ENCODE measurements around the gene MRPL53. TPM values are rescaled to one million over a fixed set of nuclear protein-coding genes. Genes with fewer than 3 reads are reported as not detected.
"Not testable (repeated sequence)": the region's sequence is repeated elsewhere in the genome, so short reads cannot be mapped to it uniquely, and the experiment has no call there.

The MRPL53 gene
- total RNA-seq, 1 donor from 2014 or later, result 37.7 TPM

GRCh38 chr2:74450570-74451190 is 21.8 kb downstream of the MRPL53 start:
- DNase-seq (ENCODE audit: low spot score in 2 of 2), result no peak
- H3K4me1 ChIP-seq, result peaks cover 5 to 6% of the 10 kb centered on the region in 2 donors
- intact Hi-C loops (cut with DNase I), result loop anchor here (10.0 kb wide), 1 partner anchor 1896 kb away; no protein-coding TSS in a partner anchor

GRCh38 chr2:74448771-74449170 is 23.7 kb downstream of the MRPL53 start:
- Histone ChIP-seq H3K27me3 (no peaks in the 10 kb centered on the region), H3K27ac (no peak overlapping the region), H3K4me1 (peaks cover 0 to 2% of the 10 kb centered on the region in 2 donors), H3K4me3 (no peak overlapping the region), H3K9me3 (no peaks in the 10 kb centered on the region), H3K36me3 (no peaks in the 10 kb centered on the region)
- no peak for DNase-seq (ENCODE audit: low spot score in 2 of 2)
- intact Hi-C loops (cut with DNase I), result no loop called here
- TF ChIP-seq CTCF (IDR thresholded peaks at IDR 0.05), result no peak

More at GRCh38 chr2:74450570-74451190, 21.8 kb downstream of the MRPL53 start:
- Histone ChIP-seq H3K9me3 (no peaks in the 10 kb centered on the region), H3K27me3 (no peaks in the 10 kb centered on the region), H3K36me3 (no peaks in the 10 kb centered on the region), H3K27ac (no peak overlapping the region), H3K4me3 (no peak overlapping the region)
- TF ChIP-seq CTCF (IDR thresholded peaks at IDR 0.05), result no peak

- TF ChIP-seq CTCF (IDR thresholded peaks at IDR 0.05), result no peak
- no peak overlapping the region for H3K4me3 ChIP-seq
- H3K4me1 ChIP-seq, result peaks cover 0 to 2% of the 10 kb centered on the region in 2 donors
- no peak for DNase-seq (ENCODE audit: low spot score in 2 of 2)
- H3K9me3 ChIP-seq, result no peaks in the 10 kb centered on the region
- intact Hi-C loops (cut with DNase I), result no loop called here
- H3K27ac ChIP-seq, result no peak overlapping the region
- no peaks in the 10 kb centered on the region for H3K27me3 ChIP-seq
- no peaks in the 10 kb centered on the region for H3K36me3 ChIP-seq
Measured at GRCh38 chr2:74447230-74447999, 25.1 kb downstream of the MRPL53 start.

GRCh38 chr2:74444498-74445318 is 27.8 kb downstream of the MRPL53 start:
- Histone ChIP-seq H3K27ac (no peak overlapping the region), H3K4me1 (peaks cover 9 to 22% of the 10 kb centered on the region in 2 donors), H3K9me3 (no peaks in the 10 kb centered on the region), H3K36me3 (no peaks in the 10 kb centered on the region), H3K4me3 (no peak overlapping the region), H3K27me3 (no peaks in the 10 kb centered on the region)
- TF ChIP-seq CTCF (IDR thresholded peaks at IDR 0.05), result no peak
- intact Hi-C loops (cut with DNase I), result no loop called here
- no peak for DNase-seq (ENCODE audit: low spot score in 2 of 2)

- not testable (repeated sequence) for H3K27ac ChIP-seq
- H3K4me1 ChIP-seq, result peaks cover 12 to 30% of the 10 kb centered on the region in 2 donors
Measured at GRCh38 chr2:74442483-74443297, 29.8 kb downstream of the MRPL53 start.

More at GRCh38 chr2:74442483-74443297, 29.8 kb downstream of the MRPL53 start:
- DNase-seq (ENCODE audit: low spot score in 2 of 2); H3K9me3 ChIP-seq; H3K36me3 ChIP-seq; intact Hi-C loops (cut with DNase I); H3K27me3 ChIP-seq: not testable (repeated sequence)
- peak overlapping the region; percentile 68 for H3K4me3 ChIP-seq

All from ascending aorta (tissue), 2 donors.